Smooth muscle cell (in vitro differentiated cells): ENCODE results near the gene NINJ1. TPM values are rescaled to one million over a fixed set of nuclear protein-coding genes. Genes with fewer than 3 reads are reported as not detected.

Experiments used
- DNase-seq: peaks from one replicate; lab custom pipeline; 2025; ENCODE audit not compliant: unreplicated experiment; lab: John Stamatoyannopoulos, UW
- H2AFZ ChIP-seq: fragments of 200-600 bp; sonication (generic); 2 replicates; pipeline ENCODE4 v1.6.0; 2016; ENCODE audit warnings: antibody characterized with exemption, low read depth, mild to moderate bottlenecking
- H3F3A ChIP-seq: fragments of 200-600 bp; sonication (generic); 2 replicates; pipeline ENCODE4 v1.6.0; 2017; ENCODE audit warnings: antibody characterized with exemption, low read depth
- H3K27ac ChIP-seq: fragments of 200-600 bp; sonication (generic); 2 replicates; pipeline ENCODE4 v1.5.1; 2016; ENCODE audit warnings: low read depth, mild to moderate bottlenecking
- H3K27me3 ChIP-seq: fragments of 200-600 bp; sonication (generic); 2 replicates; pipeline ENCODE4 v1.6.1; 2016; ENCODE audit warnings: low read depth, mild to moderate bottlenecking
- H3K36me3 ChIP-seq: fragments of 200-600 bp; sonication (generic); 2 replicates; pipeline ENCODE4 v1.5.1; 2016; ENCODE audit warnings: low read depth
- H3K4me1 ChIP-seq: fragments of 200-600 bp; sonication (generic); 2 replicates; pipeline ENCODE4 v1.5.1; 2016; ENCODE audit warnings: low read depth
- H3K4me2 ChIP-seq: fragments of 200-600 bp; sonication (generic); 2 replicates; pipeline ENCODE4 v1.6.0; 2016; ENCODE audit warnings: mild to moderate bottlenecking
- H3K4me3 ChIP-seq: fragments of 200-600 bp; sonication (generic); 2 replicates; pipeline ENCODE4 v1.5.1; 2016; ENCODE audit warnings: mild to moderate bottlenecking
- H3K79me2 ChIP-seq: fragments of 200-600 bp; sonication (generic); 2 replicates; pipeline ENCODE4 v1.6.0; 2016; ENCODE audit warnings: low read depth, mild to moderate bottlenecking
- H3K9ac ChIP-seq: fragments of 200-600 bp; sonication (generic); 2 replicates; pipeline ENCODE4 v1.6.0; 2016; ENCODE audit warnings: low read depth
- H3K9me3 ChIP-seq: fragments of 200-600 bp; sonication (generic); replicated peaks from 2 replicates; pipeline ENCODE4 v1.5.1; 2016; ENCODE audit warnings: low read depth
- H4K20me1 ChIP-seq: fragments of 200-600 bp; sonication (generic); 2 replicates; pipeline ENCODE4 v1.6.0; 2016; ENCODE audit warnings: low read depth
- CTCF ChIP-seq: fragments of 200-600 bp; sonication (generic); IDR thresholded peaks from 2 replicates; pipeline ENCODE4 v1.5.1; 2017; ENCODE audit warnings: borderline replicate concordance, mild to moderate bottlenecking, antibody characterized with exemption; ENCODE audit not compliant: insufficient read depth, poor library complexity, severe bottlenecking
- WGBS: methylation state at CpG from one replicate; pipeline ENCODE4 v1.1.7; 2016; ENCODE audit warnings: low lambda C conversion rate; 5-methylcytosine and 5-hydroxymethylcytosine counted together
- polyA plus RNA-seq: library from polyadenylated mRNA; unstranded; fragments of >200 nt; fragmentation: Nextera tagmentation; extraction: Ambion mirVana; gene quantifications from 2 replicates; pipeline ENCODE4 v1.2.1, GENCODE V29; 2016
- total RNA-seq: library from RNA; depleted of rRNA; stranded (reverse); fragments of >200 nt; gene quantifications from 2 replicates; pipeline ENCODE4 v1.2.3, GENCODE V29; 2014

NINJ1 gene
- total and polyA plus RNA-seq, 2 experiments from 2014 or later, result 34.3 to 53.7 TPM

- H3K27me3 ChIP-seq, result no peaks in the 10 kb centered on the region
- H3F3A ChIP-seq, result peaks cover 15% of the 10 kb centered on the region
- H3K4me1 ChIP-seq, result peaks cover 4% of the 10 kb centered on the region
- no peaks in the 10 kb centered on the region for H3K9me3 ChIP-seq
- DNase-seq, result no peak
- no peak overlapping the region for H3K9ac ChIP-seq
- H4K20me1 ChIP-seq, result peaks cover 11% of the 10 kb centered on the region
- H3K4me3 ChIP-seq, result no peak overlapping the region
- H3K79me2 ChIP-seq, result peaks cover 16% of the 10 kb centered on the region
- 78% methylated on average over 7 of the region's 7 CpGs for WGBS
- H2AFZ ChIP-seq, result no peak overlapping the region
- peak overlapping the region; percentile 79 for H3K27ac ChIP-seq
- no peaks in the 10 kb centered on the region for H3K36me3 ChIP-seq
- no peak overlapping the region for H3K4me2 ChIP-seq
- no peak for TF ChIP-seq CTCF
Measured at GRCh38 chr9:93093877-93094657, 40.0 kb downstream of the NINJ1 start.

DNA sequence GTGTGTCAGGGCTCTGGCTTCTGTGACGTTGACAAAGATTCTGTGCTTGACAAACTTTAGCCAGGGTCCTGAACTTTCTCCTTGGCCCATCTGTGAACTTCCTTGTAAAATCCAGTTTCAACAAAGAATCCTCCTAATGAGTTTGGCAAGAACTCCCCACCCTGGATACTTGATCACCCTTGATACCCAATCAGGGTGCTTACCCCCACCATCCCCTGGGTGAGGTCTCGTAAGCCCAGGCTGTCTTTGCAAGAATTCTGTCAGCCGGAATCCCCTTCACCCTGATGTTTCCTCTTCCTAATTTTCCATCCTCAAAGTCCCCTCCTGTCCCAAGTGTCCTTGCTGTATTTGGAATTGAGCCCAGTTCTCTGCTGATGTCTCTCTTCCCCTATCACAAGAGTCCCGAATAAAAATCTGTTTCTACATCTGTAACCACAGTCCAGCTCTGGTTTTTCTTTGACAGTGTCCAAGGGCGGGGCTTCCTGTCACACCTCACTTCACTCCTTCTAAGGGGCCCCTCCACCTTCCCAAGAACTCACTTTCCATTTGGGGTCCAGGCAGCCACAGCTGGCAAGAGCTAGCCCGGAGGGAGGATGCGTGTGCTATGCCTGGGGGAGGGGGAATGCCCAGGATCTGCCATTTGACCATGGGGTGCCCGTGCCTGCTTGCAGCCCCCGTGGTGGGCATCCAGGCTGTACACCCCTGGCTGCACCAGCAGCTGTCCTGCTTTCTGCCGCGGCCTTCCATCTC is 40.7 kb downstream of the NINJ1 start:
- H3K9ac ChIP-seq, result no peak overlapping the region
- no peak for DNase-seq
- peak overlapping the region; percentile 15 for H3K27ac ChIP-seq
- H3K4me2 ChIP-seq, result no peak overlapping the region
- no peak overlapping the region for H3K4me3 ChIP-seq
- TF ChIP-seq CTCF, result no peak
- 80% methylated on average over 11 of the region's 11 CpGs for WGBS
- peaks cover 13% of the 10 kb centered on the region for H3F3A ChIP-seq
- no peak overlapping the region for H2AFZ ChIP-seq
- H3K27me3 ChIP-seq, result no peaks in the 10 kb centered on the region
- no peaks in the 10 kb centered on the region for H3K36me3 ChIP-seq
- peaks cover 14% of the 10 kb centered on the region for H3K79me2 ChIP-seq
- peaks cover 6% of the 10 kb centered on the region for H4K20me1 ChIP-seq
- H3K9me3 ChIP-seq, result no peaks in the 10 kb centered on the region
- peaks cover 4% of the 10 kb centered on the region for H3K4me1 ChIP-seq

- 91% methylated on average over 7 of the region's 7 CpGs for WGBS
- H3K9me3 ChIP-seq, result no peaks in the 10 kb centered on the region
- H3K27ac ChIP-seq, result peak overlapping the region; percentile 72
- H3K9ac ChIP-seq, result no peak overlapping the region
- H3K4me2 ChIP-seq, result no peak overlapping the region
- no peak overlapping the region for H2AFZ ChIP-seq
- TF ChIP-seq CTCF, result no peak
- peaks cover 4% of the 10 kb centered on the region for H3K4me1 ChIP-seq
- DNase-seq, result no peak
- H3F3A ChIP-seq, result peaks cover 8% of the 10 kb centered on the region
- peaks cover 13% of the 10 kb centered on the region for H3K79me2 ChIP-seq
- peaks cover under 1% of the 10 kb centered on the region for H4K20me1 ChIP-seq
- H3K4me3 ChIP-seq, result no peak overlapping the region
- no peaks in the 10 kb centered on the region for H3K36me3 ChIP-seq
- H3K27me3 ChIP-seq, result no peaks in the 10 kb centered on the region
Measured at GRCh38 chr9:93092251-93092991, 41.6 kb downstream of the NINJ1 start.
